ENCODE data around the gene PAK4.

- TF ChIP-seq EZH2 (IDR thresholded peaks at IDR 0.05; ENCODE audit: borderline replicate concordance) (no peak), CTCF (IDR thresholded peaks at IDR 0.05; ENCODE audit: poor library complexity) (no peak)
Measured at GRCh38 chr19:39128516-39129079, 3.0 kb downstream of the PAK4 start.
